Smooth muscle cell of the brain vasculature (primary cell): ENCODE measurements around the gene LNX1.
"Not testable (repeated sequence)": the region's sequence is repeated elsewhere in the genome, so short reads cannot be mapped to it uniquely, and the experiment has no call there.

Experiments used
- DNase-seq: peaks from one replicate; pipeline ENCODE4 v3.0.0-alpha.2; 2012; ENCODE audit warnings: low read depth, low spot score

The LNX1 gene

GRCh38 chr4:53463340-53463739 is 127.9 kb downstream of the LNX1 start:
- no peak for DNase-seq

- no peak for DNase-seq
Measured at GRCh38 chr4:53461244-53461643, 130.0 kb downstream of the LNX1 start.

GRCh38 chr4:53459548-53459947 is 131.7 kb downstream of the LNX1 start:
- no peak for DNase-seq

GRCh38 chr4:53456178-53456577 is 135.1 kb downstream of the LNX1 start:
- no peak for DNase-seq

GRCh38 chr4:53455766-53456165 is 135.5 kb downstream of the LNX1 start:
- no peak for DNase-seq

- no peak for DNase-seq
Measured at GRCh38 chr4:53453385-53453784, 137.9 kb downstream of the LNX1 start.

GRCh38 chr4:53450773-53451172 is 140.5 kb downstream of the LNX1 start:
- DNase-seq: no peak

- DNase-seq: no peak
Measured at GRCh38 chr4:53444954-53445353, 146.3 kb downstream of the LNX1 start.

GRCh38 chr4:53441564-53441963 is 149.7 kb downstream of the LNX1 start:
- DNase-seq: no peak

GRCh38 chr4:53436251-53436650 is 155.0 kb downstream of the LNX1 start:
- DNase-seq: no peak

- no peak for DNase-seq
Measured at GRCh38 chr4:53432528-53433424, 158.5 kb downstream of the LNX1 start.

GRCh38 chr4:53431052-53431451 is 160.2 kb downstream of the LNX1 start:
- DNase-seq: no peak

GRCh38 chr4:53427366-53427765 is 163.9 kb downstream of the LNX1 start:
- no peak for DNase-seq

- no peak for DNase-seq
Measured at GRCh38 chr4:53424280-53424679, 167.0 kb downstream of the LNX1 start.

GRCh38 chr4:53422367-53422766 is 168.9 kb downstream of the LNX1 start:
- DNase-seq: no peak

GRCh38 chr4:53421791-53422190 is 169.5 kb downstream of the LNX1 start:
- no peak for DNase-seq

- no peak for DNase-seq
Measured at GRCh38 chr4:53419208-53419607, 172.1 kb downstream of the LNX1 start.

GRCh38 chr4:53409479-53409878 is 181.8 kb downstream of the LNX1 start:
- DNase-seq: not testable (repeated sequence)
